ENCODE results near the gene HTRA3.

Gene HTRA3

DNA sequence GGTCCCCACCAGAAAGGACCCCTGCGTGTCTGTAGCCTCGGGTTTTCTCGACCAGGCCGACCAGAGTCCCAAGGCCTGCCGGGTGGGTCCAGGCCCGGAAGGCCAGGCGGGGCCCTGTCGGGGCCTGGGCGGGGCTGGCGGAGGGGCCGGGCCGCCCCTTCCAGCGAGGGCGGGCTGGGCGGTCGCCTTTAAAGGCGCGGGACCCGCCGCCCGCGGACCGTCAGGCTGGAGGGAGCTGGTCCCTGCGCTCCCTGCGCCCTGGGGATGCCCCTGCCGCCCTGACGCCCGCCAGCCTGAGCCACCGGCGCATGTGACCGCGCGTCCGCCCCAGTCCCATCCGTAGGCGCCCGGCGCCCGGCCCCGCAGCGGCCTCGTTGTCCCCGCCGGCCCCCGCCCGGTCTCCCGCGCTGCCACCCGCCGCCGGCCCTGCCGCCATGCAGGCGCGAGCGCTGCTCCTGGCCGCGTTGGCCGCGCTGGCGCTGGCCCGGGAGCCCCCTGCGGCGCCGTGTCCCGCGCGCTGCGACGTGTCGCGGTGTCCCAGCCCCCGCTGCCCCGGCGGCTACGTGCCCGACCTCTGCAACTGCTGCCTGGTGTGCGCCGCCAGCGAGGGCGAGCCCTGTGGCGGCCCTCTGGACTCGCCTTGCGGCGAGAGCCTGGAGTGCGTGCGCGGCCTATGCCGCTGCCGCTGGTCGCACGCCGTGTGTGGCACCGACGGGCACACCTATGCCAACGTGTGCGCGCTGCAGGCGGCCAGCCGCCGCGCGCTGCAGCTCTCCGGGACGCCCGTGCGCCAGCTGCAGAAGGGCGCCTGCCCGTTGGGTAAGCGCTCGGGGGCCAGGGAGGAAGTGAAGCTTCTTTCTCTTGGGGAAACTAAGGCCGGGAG, at the start of gene HTRA3:
TSS of gene HTRA3 (plus strand) at position 220 of the 883 bp plus-strand sequence. CDS start at position 435, 215 bp downstream.
- Histone ChIP-seq H3K27ac (peak within 1 kb of the TSS in 14 of 21 experiments; percentile 1 to 81 (median 46)), H3K4me3 (peak within 1 kb of the TSS; percentile 2 to 43 (median 25))

DNA sequence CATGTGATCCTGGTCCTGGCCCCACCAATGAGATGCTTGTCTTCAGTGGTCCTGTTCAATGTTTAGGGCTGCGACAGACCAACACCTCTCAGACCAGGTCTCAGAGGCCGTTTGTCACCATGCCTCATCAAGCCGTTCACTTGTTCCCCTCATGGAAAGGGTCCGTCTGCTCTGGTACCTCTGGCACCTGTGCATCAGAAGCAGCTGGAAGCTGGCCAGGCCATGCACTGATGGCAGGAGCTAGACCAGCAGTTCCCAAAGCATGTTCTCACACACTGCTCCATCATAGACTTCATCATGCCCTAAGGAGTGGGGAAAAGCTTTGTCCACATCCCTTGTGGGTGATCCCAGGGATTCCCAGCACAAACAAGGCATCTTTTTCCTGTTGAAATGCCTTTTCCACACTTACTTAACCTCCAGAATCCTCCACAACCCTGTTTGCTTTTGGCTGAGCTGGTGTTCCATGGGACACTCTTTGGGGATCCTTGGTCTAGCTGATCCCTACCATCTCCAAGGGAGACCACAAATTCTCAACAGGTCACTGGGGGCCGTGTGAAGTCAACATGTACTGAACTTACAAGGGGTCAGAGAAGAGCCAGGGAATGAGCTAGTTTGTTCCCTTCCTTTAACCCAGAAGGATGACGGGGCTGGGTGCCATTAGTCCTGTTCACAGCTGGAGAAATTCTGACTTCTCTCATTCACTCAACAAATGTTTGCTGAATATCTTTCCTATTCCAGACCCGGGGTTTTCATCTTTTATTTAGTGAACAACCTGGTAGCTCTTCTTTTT, 48.7 kb upstream of the HTRA3 start:
- peak overlapping the region in 12 of 21 experiments; percentile 9 to 75 (median 32) for H3K27ac ChIP-seq

DNA sequence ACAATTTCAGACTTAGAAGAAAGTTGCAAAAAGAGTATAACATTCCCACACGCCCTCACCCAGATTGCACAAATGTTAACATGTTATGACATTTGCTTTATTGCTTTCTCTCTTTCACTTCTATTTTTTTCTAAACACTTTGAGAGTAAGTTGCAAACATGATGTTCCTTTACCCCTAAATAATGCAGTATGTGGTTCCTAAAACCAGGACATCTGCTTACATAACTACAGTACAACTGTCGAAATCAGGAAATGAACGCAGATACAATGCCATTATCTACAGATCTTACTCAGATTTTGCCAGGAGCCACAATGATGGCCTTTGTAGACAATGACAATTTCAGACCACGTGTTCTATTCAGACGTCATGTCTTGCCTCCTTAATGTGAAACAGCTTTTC, 48.1 kb upstream of the HTRA3 start:
- Histone ChIP-seq H3K27ac (peak overlapping the region in 11 of 21 experiments; percentile 18 to 77 (median 56)), H3K4me3 (no peak overlapping the region)

More for the DNA sequence above, 48.7 kb upstream of the HTRA3 start:
- no peak overlapping the region for H3K4me3 ChIP-seq

DNA sequence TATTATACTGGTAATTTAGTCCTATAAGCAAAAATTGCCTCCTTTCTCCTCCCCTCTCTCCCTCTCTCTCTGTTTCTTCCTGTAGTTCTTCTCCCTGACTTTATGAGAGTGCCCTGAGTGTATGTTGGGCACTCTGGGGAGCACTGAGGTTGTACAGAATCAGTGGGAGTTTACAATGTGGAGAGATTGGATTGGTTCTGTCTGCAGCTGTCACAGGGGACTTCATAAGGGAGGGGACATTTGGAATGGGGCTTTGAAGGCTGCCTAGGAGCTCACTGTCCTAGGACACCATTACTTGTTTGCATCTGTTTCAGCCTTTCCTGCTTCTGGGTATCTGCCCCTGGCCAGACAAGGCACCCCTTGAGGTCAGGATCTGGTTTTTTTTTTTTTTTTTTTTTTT, 47.6 kb upstream of the HTRA3 start:
- Histone ChIP-seq H3K4me3 (no peak overlapping the region), H3K27ac (peak overlapping the region in 14 of 21 experiments; percentile 16 to 77 (median 47))

GRCh38 chr4:8222609-8223388, 46.8 kb upstream of the HTRA3 start:
- Histone ChIP-seq H3K4me3 (no peak overlapping the region), H3K27ac (peak overlapping the region in 4 of 21 experiments; percentile 28 to 77 (median 46))

- H3K4me3 ChIP-seq, result no peak overlapping the region
- peak overlapping the region in 1 of 21 experiments; percentile 42 for H3K27ac ChIP-seq
Observed at GRCh38 chr4:8224267-8224974, 45.1 kb upstream of the HTRA3 start.

GRCh38 chr4:8224975-8225625, 44.5 kb upstream of the HTRA3 start:
- Histone ChIP-seq H3K4me3 (no peak overlapping the region), H3K27ac (peak overlapping the region in 1 of 21 experiments; percentile 42)

DNA sequence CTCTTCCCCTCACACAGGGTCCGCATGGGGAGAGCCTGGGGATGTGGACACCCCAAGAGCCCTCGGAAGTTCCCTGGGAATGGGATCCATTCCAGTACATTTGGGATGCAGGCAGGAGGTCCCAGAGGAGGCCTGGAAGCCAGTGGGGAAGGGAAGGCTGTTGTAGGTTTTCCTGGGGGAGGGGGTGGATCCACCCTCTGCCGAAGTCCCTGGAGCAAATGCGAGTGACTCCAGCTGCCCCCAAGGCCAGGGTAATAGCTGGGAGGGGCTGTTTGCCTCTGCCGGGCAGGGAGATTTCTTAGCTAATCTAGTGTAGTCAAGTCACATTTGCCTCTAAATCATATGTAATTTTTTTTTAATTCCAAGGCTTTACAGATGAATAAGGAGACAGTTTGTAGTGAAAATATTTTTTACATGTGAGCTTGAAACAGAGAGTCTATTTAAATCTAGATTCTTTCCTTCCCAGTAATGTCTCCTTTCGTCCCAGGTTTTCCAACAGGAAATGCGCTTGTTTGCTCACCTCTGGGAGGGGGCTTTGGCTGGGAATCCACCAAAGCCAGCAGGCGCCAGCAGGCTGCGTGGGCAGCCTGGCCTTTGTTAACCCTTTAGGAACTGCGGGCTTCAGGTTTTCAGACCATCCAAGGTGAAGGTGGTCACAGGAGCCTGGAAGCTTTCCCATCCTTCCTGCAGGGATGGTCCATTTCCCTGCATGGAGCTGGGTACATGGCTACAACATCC, 43.7 kb upstream of the HTRA3 start:
- Histone ChIP-seq H3K4me3 (no peak overlapping the region), H3K27ac (peak overlapping the region in 1 of 21 experiments; percentile 42)

- no peak overlapping the region for H3K27ac ChIP-seq
- H3K4me3 ChIP-seq, result no peak overlapping the region
Observed at GRCh38 chr4:8227201-8227770, 42.3 kb upstream of the HTRA3 start.

DNA sequence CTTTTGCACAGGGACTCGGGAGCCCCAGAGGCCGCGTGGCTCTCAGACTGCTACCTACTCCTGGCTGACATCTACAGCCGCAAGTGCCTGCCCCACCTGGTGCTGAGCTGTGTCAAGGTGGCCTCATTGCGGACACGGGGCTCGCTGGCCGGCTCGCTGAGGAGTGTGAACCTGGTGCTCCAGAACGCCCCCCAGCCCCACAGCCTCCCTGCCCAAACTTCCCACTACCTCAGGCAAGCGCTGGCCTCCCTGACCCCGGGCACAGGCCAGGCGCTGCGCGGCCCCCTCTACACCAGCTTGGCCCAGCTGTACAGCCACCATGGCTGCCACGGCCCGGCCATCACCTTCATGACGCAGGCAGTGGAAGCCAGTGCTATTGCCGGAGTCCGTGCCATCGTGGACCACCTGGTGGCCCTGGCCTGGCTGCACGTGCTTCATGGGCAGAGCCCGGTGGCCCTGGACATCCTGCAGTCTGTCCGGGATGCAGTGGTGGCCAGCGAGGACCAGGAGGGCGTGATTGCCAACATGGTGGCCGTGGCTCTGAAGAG, 41.7 kb upstream of the HTRA3 start:
- no peak overlapping the region for H3K4me3 ChIP-seq
- peak overlapping the region in 9 of 21 experiments; percentile 7 to 61 (median 31) for H3K27ac ChIP-seq

DNA sequence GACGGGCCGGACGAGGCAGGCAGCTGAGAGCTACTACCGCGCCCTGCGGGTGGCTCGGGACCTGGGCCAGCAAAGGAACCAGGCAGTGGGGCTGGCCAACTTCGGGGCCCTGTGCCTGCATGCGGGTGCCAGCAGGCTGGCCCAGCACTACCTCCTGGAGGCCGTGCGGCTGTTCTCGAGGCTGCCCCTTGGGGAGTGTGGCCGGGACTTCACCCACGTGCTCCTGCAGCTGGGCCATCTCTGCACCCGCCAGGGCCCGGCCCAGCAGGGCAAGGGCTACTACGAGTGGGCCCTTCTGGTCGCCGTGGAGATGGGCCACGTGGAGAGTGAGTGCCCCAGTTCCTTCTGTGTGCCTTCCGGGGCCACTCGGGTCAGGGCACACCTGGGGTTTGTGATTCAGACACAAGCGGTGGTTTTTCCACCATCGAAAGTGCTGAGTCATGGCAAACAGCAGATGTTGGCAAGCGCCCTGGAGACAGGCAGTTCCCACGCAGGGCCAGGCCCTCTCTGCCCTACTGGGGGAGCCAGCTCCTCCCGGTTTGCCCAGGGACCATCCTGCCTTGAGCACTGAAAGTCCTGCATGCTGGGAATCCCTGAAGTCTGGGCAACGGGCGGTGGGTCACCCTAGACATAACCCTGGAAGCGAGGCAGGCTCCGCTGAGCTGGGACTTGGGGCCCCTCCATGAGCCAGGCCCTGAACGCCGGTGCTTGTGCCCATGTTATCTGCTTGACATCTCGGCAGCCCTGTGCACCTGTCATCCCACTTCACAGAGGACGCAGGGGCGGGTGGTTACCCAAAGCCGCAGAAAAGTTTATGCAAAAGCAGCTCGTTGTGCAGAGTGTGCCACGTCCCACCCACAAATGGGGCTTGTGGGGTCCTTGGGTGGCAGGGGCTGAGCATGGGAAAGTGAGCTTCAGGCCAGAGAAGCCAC, 41.0 kb upstream of the HTRA3 start:
- Histone ChIP-seq H3K4me3 (no peak overlapping the region), H3K27ac (peak overlapping the region in 12 of 21 experiments; percentile 1 to 61 (median 35))

DNA sequence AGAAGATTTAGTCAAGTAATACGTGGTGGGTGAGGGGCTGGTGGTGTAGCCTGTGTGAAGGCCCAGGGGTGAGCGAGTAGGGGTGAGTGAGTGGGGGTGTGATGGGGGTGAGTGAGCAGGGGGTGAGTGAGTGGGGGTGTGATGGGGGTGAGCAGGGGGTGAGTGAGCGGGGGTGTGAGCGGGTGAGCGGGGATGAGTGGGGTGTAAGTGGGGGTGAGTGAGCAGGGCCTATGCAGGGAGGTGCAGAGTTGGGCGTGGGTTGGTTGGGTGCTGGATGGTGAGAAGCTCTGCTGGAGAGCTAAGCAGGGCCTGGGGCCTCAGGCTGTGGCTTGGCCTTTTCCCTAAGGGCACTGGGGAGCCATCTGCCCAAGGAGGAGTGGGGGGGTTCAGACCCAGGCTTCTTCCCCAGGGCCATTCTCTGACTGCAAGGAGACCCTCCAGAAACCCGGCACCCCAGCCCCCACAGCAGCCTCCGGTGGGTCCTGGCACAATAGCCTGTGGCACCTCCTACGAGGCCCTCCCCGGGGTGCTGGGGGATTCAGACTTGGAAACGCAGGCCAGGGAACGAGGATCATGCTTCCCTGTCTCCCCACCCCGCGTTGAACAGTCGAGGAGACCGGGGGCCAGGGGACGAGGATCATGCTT, 40.1 kb upstream of the HTRA3 start:
- Histone ChIP-seq H3K4me3 (no peak overlapping the region), H3K27ac (peak overlapping the region in 2 of 21 experiments; percentile 10 to 52)

DNA sequence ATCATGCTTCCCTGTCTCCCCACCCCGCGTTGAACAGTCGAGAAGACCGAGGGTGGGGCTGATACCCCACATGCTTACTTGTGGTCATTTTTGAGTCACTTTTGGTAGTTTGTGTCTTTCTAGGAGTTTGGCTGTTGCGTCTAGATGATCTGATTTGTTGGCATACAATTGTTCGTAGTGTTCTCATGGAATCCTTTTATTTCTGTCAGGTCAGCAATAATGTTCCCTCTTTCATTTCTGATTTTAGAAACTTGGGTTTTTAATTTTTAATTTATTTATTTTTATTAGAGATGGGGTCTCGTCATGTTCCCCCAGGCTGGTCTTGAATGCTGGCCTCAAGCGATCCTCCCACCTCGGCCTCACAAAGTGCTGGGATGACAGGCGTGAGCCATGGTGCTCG, 39.5 kb upstream of the HTRA3 start:
- Histone ChIP-seq H3K4me3 (no peak overlapping the region), H3K27ac (no peak overlapping the region)

DNA sequence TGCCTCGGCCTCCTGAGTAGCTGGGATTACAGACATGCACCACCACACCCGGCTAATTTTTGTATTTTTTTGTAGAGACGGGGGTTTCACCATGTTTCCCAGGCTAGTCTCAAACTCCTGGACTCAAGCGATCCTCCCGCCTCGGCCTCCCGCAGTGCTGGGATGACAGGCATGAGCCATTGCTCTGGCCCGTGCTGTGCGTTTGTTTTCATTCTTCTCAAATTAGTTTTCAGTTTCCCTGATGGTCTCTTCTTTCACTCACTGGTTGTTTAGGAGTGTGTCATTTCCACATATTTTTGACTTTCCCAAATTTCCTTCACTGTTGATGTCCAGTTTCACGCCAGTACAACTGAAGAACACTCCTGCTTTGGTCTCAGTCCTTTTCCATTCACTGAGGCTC, 38.7 kb upstream of the HTRA3 start:
- Histone ChIP-seq H3K27ac (no peak overlapping the region), H3K4me3 (no peak overlapping the region)

GRCh38 chr4:8231551-8232049, 38.0 kb upstream of the HTRA3 start:
- Histone ChIP-seq H3K27ac (no peak overlapping the region), H3K4me3 (no peak overlapping the region)

DNA sequence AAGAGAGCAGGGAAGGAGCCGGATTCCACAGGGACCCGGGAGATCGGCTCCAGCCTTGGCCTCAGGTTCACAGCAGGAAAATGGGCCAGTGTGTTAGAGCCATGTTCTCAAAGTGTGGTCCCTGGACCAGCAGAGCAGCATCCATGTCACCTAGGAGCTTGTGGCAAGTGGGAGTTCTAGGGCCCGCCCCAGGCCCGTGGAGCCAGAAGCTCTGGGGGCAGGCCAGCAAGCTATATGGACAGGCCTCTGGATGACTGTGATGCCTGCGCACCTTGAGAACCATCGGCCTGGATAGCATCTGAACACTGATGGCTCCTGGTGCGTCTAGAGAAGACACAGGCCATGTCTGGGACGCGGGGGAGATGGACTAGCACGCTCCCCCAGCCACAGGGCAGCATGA, 36.8 kb upstream of the HTRA3 start:
- no peak overlapping the region for H3K4me3 ChIP-seq
- H3K27ac ChIP-seq, result no peak overlapping the region

Measured in skin epidermis (tissue), 12 donors.